ENCODE results near the gene CCDC107. TPM values are rescaled to one million over a fixed set of nuclear protein-coding genes. Genes with fewer than 3 reads are reported as not detected.

The CCDC107 gene
- total and polyA plus RNA-seq, 4 donors = 5.4 to 20.2 (median 10.4) TPM

- no peak for DNase-seq (ENCODE audit: low spot score)
- no peak overlapping the region for H3K9ac ChIP-seq (ENCODE audit: low read depth in 1 of 2, low read length in 2 of 2)
- TF ChIP-seq FOXA1 (IDR thresholded peaks at IDR 0.05) (no peak), RXRA (IDR thresholded peaks at IDR 0.05) (no peak), SP1 (IDR thresholded peaks at IDR 0.05) (no peak), CTCF (IDR thresholded peaks at IDR 0.05; ENCODE audit: low read depth, low read length, missing input control) (no peak), FOXA2 (IDR thresholded peaks at IDR 0.05) (no peak), ZBTB33 (IDR thresholded peaks at IDR 0.05) (no peak), JUND (IDR thresholded peaks at IDR 0.05) (no peak), REST (IDR thresholded peaks at IDR 0.05) (no peak), RAD21 (IDR thresholded peaks at IDR 0.05) (no peak), NR2F2 (IDR thresholded peaks at IDR 0.05) (no peak), TAF1 (conservative IDR thresholded peaks at IDR 0.05) (no peak), EGR1 (IDR thresholded peaks at IDR 0.05; ENCODE audit: low read depth in 2 of 2) (no peak), HNF4G (IDR thresholded peaks at IDR 0.05) (no peak), GABPA (IDR thresholded peaks at IDR 0.05 in 1 of 2, conservative IDR thresholded peaks at IDR 0.05 in 1 of 2) (no peak), YY1 (IDR thresholded peaks at IDR 0.05) (no peak), MAX (IDR thresholded peaks at IDR 0.05) (no peak), HNF4A (conservative IDR thresholded peaks at IDR 0.05) (no peak)
- TF ChIP-seq, protein P1, sequence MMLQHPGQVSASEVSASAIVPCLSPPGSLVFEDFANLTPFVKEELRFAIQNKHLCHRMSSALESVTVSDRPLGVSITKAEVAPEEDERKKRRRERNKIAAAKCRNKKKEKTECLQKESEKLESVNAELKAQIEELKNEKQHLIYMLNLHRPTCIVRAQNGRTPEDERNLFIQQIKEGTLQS (IDR thresholded peaks at IDR 0.05) = no peak
- H3K27me3 ChIP-seq (ENCODE audit: control insufficient read depth in 4 of 4, insufficient read depth in 4 of 4, low read length in 3 of 4) = no peaks in the 10 kb centered on the region
- WGBS = 89% methylated on average over 13 of the region's 13 CpGs
- no peaks in the 10 kb centered on the region for H3K9me3 ChIP-seq (ENCODE audit: control insufficient read depth in 4 of 4, low read length in 3 of 4)
- no peak overlapping the region for H3K4me3 ChIP-seq (ENCODE audit: low read depth in 1 of 3, low read length in 3 of 3)
- peaks cover 0 to 10% (median 5%) of the 10 kb centered on the region in 4 donors for H3K4me1 ChIP-seq (ENCODE audit: control insufficient read depth in 4 of 4, insufficient read depth in 4 of 4, low read length in 3 of 4)
- no peak overlapping the region for H3K27ac ChIP-seq (ENCODE audit: low read depth in 1 of 2, low read length in 2 of 2)
- H3K36me3 ChIP-seq (ENCODE audit: control insufficient read depth in 4 of 4, insufficient read depth in 3 of 4, low read depth in 1 of 4, low read length in 3 of 4) = peaks cover 0 to 9% (median 5%) of the 10 kb centered on the region in 4 donors
Observed at GRCh38 chr9:35691757-35692301, 33.7 kb downstream of the CCDC107 start.
